AG09309 (cell line): ENCODE results near the gene KIF5C.

ENCODE experiments used
- DNase-seq: peaks from one replicate; pipeline ENCODE4 v3.0.0-alpha.2; 2010; ENCODE audit warnings: low read depth
- H3K4me3 ChIP-seq: 2 replicates; pipeline ENCODE4 v1.5.1; 2011; ENCODE audit warnings: mild to moderate bottlenecking, low read depth, low read length, moderate library complexity; ENCODE audit not compliant: control insufficient read depth
- TF ChIP-seq, protein P1 (sequence below): IDR thresholded peaks from 2 replicates; pipeline ENCODE4 v1.5.1; 2011; ENCODE audit warnings: mild to moderate bottlenecking, low read depth, low read length, inconsistent platforms; ENCODE audit not compliant: insufficient read depth, control insufficient read depth; ENCODE audit errors: missing control alignments

Gene KIF5C

DNA sequence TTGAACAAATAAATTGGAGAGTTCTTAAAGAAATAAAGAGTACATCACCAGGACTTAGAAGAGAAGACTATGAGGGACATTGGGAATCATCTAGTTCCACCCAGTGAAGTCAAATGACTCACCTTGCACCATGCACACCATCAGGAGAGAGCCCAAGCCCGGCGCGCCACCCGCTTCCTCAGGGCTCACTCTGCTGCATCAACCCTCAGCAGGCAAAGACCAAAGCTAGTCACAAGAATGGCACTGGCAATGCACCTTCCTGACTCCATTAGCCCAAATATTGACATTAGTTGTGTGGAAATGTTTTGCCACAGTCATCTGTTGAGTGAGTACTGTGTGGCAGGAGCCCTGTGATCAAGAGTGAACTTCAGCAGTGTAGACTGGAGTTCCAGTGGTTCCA, 156.4 kb downstream of the KIF5C start:
- H3K4me3 ChIP-seq = no peak overlapping the region
- DNase-seq = no peak
- TF ChIP-seq, protein P1, sequence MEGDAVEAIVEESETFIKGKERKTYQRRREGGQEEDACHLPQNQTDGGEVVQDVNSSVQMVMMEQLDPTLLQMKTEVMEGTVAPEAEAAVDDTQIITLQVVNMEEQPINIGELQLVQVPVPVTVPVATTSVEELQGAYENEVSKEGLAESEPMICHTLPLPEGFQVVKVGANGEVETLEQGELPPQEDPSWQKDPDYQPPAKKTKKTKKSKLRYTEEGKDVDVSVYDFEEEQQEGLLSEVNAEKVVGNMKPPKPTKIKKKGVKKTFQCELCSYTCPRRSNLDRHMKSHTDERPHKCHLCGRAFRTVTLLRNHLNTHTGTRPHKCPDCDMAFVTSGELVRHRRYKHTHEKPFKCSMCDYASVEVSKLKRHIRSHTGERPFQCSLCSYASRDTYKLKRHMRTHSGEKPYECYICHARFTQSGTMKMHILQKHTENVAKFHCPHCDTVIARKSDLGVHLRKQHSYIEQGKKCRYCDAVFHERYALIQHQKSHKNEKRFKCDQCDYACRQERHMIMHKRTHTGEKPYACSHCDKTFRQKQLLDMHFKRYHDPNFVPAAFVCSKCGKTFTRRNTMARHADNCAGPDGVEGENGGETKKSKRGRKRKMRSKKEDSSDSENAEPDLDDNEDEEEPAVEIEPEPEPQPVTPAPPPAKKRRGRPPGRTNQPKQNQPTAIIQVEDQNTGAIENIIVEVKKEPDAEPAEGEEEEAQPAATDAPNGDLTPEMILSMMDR = no peak

DNA sequence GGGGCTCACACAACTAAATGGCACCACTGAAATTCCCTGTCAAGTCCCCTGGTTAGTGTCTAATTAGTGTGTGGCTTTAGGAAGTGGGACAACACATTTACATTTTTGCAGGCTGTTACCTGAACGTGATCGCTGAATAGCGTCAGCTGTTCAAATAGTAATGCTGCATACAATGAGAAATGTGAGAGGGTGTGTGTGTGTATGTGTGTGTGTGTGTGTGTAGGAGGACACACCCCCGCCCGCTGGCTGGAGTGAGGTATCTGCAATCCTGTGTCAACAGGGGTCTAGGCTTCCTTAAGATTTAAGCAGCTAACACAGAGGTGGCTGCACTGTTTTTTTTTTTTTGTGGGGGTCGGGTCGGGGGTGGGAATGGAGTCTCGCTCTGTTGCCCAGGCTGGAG, 158.7 kb downstream of the KIF5C start:
- no peak for DNase-seq
- H3K4me3 ChIP-seq = no peak overlapping the region
- TF ChIP-seq, protein P1 = no peak

DNA sequence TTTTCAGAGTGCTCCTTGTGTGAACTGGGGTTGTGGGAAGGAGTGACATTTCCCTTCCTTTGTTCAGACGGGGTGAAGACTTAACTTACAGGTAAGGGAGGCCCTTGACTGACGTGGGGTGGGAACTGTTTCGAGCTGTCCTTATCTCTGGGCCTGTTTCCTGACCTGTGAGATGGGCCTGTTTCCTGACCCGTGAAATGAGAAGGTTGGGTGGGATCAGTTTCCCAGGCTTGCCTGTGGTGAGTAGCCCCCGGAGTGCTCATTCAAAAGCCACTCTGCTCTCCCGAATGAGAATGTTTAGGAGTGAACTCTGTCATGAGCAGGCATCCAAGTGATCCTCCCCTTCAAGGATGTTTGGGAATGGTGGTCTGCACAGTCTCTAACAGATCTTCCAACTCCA, 159.4 kb downstream of the KIF5C start:
- no peak overlapping the region for H3K4me3 ChIP-seq
- DNase-seq = no peak
- TF ChIP-seq, protein P1 = no peak

DNA sequence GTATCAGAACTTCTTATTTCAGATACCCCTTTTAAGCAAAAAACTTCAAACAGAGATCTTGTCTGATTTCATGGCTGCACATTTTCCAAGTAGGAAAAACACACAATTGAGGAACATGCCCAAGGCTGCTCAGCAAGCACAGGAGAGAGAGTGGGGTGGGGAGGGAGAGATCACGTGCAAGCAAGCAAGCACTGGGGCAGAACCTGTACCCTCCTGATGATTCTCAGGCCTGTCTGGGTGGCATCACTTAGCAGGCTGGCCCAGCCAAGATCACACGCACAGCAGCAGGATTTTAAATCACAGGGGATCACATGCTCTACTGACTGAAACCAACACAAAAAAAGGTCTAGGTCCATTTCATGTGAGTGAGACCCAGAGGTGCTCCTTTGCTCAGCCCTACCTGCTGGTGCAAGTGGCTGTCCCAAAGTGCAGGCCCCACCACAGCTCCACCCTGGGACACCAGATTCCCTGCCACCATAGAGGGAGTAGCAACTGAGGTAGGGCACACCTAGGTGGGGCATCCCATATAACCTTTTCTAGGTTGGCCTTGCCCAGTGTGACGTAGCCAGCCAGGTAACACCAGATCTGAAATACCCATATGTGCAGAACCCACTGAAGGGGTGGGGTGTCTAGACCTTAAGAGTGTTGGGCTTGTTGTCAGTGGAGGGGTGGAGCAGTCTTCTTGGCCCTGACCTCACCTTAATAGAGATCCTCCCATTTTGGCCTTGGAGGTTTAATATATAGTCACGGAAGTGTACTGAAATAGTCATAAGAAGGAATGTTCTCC, 161.7 kb downstream of the KIF5C start:
- H3K4me3 ChIP-seq = no peak overlapping the region
- TF ChIP-seq, protein P1 = no peak
- no peak for DNase-seq

DNA sequence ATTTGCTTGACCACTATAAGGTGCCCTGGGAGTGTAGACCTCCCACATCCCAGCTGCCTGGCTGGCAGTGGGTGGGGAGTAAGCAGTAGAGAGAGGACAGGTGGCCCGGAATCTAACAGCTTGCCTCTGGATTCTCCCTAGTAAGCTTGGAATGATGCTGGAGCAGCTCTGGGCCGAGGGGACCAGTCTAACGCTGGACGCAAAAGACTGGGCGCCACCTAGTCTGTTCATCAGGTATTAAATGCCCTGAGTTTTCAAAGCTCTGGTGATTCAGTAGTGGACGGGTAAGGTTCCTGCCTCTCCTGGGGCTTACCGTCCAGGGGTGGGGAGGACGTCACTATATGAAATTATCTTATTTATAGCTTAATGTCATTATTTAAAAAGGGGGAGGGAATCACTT, 162.8 kb downstream of the KIF5C start:
- TF ChIP-seq, protein P1 = no peak
- no peak for DNase-seq
- H3K4me3 ChIP-seq = peak overlapping the region; percentile 58

DNA sequence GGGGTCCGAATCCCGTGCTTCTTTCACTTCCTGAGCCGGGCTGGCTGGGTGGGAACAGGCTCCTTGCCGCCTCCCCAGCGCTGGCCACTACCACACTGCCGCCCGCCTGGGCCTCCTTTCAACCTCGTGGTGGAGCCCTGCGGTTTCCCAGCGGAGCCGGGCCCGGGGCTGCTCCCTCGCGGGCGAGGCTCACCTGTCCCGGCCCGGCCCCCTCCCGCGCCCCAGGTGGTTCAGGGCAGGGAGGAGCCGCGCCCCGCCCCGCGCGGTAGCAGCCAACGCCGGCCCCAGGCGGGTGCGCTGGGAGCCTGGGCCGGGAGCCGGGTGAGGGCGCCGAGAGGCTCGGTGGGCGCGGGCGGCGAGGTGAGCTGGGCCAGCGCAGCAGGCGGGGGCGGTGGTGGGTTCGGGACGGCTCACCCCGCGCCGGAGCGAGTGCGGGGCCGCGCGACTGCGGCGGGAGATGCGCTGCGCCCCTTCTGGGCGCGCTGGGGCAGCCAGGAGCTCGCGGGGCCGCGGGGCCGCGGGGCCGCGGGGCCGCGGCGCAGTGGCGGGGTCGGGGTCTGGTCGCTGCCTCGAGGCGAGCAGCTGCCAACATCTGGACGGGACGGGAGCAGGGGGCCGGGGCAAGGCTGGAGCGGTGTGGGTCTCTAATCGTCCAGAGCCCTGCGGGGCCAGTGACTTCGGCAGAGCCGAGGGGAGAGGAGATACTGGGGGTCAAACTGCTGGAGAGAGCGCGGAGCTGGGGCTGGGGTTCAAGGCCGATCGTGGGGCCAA, 163.6 kb downstream of the KIF5C start, which contains the start of gene LYPD6B:
Gene LYPD6B, plus strand, starts transcription at position 258 of the 771 bp plus-strand sequence. CDS start 92,250 bp downstream, outside the sequence.
- TF ChIP-seq, protein P1 = no peak
- DNase-seq = no peak
- H3K4me3 ChIP-seq = peak within 1 kb of the TSS; percentile 58
